HG02884 (cell line): Measurements from ENCODE around the gene TMEM187.

ENCODE experiments used
- ATAC-seq: cut with Tn5 transposase; IDR thresholded peaks from one replicate; pipeline ENCODE4 v1.9.1; 2021; ENCODE audit warnings: mild to moderate bottlenecking, moderate library complexity; ENCODE audit not compliant: unreplicated experiment

TMEM187 gene

DNA sequence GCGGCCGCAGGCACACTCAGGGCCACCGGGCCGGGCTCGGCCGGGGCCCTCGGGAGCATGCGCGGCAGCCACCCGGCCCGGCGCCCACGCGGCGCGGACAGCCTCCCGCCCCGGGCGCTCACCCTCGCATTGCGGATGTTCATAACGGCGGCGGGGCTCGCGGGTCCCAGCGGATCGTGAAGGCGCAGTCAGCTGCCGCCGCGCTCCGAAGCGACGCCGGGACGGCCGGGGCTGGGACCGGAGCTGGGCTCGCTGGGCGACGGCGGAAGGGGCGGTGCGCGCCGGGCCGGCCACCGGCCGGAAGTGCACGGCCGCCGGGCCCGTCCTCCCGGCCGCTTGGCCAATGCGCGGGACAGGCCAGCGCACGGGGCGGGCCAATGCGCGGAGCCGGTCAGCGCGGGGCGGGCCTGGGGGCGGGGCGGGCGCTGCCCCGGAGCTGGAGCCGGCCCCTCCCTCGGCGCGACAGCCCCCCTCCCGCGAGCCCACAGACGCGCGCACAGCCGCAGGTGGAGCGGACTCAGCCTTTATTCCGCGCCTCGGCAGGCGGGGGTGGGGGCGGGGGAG is 37.7 kb upstream of the TMEM187 start, which contains the start of gene NAA10:
TSS of gene NAA10 (minus strand) at position 276 of the 564 bp plus-strand sequence. CDS start at position 143, 133 bp downstream.
- peak; percentile 89 for ATAC-seq

- no peak for ATAC-seq
Measured at GRCh38 chrX:153935326-153935851, 37.2 kb upstream of the TMEM187 start.

DNA sequence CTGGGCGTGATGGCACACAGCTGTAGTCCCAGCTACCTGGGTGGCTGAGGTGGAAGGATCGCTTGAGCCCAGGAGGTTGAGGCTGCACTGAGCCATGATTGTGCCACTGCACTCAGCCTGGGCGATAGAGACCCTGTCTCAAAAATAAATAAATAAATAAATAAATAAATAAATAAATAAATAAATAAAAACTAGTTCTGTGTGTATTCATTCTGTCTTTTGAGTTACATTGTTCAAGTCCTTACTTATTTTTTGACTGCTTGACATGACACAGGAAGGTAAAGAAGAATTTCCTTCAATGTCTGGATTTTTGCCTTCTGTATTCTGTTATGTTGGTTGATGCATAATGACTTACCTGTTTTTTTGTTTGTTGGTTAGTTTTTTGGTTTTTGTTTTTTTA is 35.5 kb upstream of the TMEM187 start:
- ATAC-seq, result no peak

DNA sequence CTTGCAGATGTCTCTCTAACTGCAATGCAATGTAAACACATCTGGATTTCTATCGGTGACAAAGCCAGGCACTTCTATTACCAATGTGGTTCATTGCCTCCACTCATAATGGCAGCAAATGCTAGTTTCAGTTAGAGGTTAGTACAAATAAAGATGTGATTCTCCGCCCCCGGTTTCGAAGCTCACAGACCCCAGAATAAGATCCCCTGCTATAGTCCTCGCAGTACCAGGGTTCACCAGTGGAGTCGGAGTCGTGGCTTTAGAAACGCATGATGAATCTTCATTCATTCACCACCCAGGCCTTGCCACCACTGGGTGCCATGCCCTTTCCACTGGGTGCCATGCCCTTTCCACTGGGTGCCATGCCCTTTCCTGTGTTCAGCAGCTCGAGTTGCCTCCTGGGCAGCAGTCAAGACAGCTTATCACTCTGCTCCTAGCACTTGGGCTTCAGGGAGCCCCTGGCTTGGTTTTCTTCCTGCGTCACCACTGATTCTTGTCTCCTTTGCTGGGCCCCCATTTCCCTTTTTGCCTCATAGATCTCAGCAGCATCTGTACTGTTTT is 34.2 kb upstream of the TMEM187 start:
- no peak for ATAC-seq

GRCh38 chrX:153939573-153939972 is 33.0 kb upstream of the TMEM187 start:
- ATAC-seq, result no peak

- ATAC-seq, result no peak
Measured at GRCh38 chrX:153941336-153942252, 31.0 kb upstream of the TMEM187 start.

- ATAC-seq, result no peak
Measured at GRCh38 chrX:153944140-153944799, 28.3 kb upstream of the TMEM187 start, which contains the start of gene RENBP. TSS of gene RENBP (minus strand) at chrX:153944643. CDS start at chrX:153944610, 33 bp downstream.

DNA sequence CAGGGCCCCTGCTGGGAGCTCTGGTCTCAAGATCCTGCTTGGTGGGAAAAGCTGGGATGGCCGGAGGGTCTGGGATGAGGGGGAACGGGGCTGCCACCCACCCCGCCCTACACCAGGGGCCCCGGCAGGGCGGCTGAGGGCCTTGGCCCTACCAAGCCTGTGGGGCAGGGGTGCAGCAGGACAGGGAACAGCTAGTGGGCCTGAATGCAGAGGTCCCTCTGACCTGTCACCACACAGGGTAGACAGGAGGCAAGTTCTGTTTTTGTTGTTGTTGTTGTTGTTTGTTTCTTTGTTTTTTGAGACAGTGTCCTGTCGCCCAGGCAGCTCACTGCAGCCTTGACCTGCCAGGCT is 27.8 kb upstream of the TMEM187 start:
- ATAC-seq, result no peak

DNA sequence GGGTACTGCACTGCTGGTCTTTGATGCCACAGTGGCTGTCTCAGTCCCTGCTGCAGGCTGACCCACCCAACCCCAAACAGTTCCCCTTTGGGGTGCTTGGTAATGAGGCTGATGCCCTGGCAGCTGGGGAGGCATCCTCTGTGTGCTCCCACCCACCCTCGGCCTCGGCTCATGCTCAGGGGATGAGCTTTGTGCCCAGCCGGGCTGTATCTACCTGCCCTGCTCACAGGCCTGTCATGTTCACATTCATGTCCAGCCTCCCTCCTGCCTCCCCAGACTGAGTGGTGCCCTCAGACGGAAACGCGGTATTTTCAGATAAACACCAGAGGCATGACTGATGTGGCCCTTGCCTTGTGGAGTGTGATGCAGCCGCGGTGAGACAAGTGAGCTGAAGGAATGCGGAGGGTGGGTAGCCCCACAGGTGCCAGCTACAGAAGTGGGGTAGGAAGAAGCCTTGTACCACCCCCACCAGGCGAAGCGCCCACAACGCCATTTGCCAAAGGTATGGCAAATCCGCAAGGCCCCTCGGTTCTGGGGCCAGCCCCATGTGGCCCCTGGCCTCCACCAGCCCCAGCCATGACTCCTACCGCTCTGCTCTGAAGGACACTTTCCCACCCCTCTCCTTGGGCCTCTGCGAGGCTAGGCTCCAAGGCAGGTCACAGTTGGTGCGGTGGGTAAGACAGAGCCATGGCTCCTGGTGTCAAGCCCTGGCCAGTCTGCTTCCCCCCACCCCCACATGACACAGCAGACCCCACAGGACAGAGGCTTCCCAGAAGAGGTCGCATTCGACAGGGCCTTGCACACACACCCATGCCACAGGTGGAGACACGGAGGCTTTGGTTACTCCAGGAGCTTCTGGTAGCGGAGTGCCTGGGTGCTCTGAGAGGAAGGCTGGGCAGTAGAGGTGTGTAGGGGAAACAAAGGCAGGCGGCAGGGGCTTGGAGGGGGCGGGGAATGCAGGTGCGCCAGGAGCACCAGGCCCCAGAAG is 26.3 kb upstream of the TMEM187 start:
- ATAC-seq, result no peak

DNA sequence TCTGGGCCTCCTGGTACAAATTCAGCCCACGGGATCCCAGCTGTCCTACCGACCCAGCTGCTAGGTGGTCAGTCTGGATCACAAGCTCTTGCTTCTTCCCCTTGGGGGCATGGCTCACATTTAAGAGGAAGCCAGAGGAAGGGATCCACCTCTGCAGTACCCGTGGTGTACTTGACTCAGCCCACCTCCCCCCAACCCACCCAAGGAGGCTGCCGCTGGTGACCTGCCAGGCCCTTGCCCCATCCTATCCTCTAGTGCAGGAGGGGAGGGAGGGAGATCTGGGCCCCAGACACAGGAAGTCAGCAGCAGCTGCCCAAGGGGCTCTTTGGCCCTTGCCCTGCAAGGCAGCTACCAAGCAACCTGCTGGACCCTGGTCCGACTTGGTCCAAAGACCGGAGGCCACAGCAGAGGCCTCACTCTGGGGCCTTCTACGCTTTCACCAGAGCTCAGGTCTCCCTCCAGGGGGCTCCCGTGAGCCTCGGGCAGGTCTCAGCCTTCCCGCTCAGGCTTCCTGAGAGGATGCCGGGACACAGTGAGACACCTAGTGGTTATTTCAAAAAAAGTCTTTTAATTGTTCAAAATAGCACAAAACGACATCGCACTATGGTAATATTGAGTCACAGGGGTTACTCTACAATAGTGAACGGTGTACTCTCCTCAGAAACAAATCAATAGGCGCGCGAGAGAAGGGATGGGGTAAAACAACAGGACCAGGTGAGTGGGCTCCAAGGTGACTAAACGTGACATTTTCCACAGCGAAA is 25.4 kb upstream of the TMEM187 start:
- no peak for ATAC-seq

DNA sequence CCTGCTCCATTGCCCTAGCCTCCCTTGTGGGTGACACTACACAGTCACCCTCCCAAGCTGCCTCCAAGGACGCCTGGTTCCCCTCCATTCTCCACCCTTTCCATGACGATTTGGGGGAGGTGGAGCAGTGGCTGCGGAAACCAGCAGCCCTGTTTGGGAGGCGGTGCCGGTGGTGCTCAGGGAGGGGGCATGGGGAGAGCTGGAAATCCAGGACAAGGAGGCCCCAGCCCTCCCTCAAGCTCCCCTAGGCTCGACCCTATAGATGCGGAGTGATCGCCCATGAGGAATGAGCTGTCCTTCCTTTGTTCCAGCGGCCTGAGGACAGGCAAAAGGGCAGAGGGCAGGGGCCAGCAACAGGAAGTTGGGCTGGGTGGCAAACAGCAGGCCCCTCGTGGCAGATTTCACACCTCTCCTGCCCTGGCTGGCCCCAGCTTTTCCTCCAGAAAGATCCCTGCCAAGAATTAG is 24.5 kb upstream of the TMEM187 start:
- no peak for ATAC-seq

- no peak for ATAC-seq
Measured at GRCh38 chrX:153948847-153949805, 23.4 kb upstream of the TMEM187 start.

DNA sequence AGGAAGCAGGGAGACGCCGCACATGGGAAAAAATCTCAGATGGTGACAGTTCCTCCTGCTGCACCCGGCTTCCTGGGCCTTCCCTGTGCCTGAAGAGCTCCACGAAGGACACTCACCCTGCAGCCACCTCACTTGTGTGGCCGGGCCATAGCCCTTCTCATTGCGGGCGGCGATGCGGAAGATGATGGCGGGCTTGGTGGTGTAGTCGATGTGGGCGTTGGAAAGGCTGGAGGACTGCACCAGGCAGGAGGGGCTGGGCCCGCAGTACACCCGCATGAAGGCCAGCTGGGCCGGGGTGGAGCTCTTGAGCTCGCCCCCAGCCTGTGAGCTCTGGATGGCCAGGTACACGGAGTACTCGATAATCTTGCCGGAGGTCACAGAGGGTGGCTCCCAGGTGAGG is 22.4 kb upstream of the TMEM187 start:
- no peak for ATAC-seq

GRCh38 chrX:153951683-153952372 is 20.7 kb upstream of the TMEM187 start:
- ATAC-seq, result no peak

- ATAC-seq, result no peak
Measured at GRCh38 chrX:153952373-153953026, 20.1 kb upstream of the TMEM187 start.

DNA sequence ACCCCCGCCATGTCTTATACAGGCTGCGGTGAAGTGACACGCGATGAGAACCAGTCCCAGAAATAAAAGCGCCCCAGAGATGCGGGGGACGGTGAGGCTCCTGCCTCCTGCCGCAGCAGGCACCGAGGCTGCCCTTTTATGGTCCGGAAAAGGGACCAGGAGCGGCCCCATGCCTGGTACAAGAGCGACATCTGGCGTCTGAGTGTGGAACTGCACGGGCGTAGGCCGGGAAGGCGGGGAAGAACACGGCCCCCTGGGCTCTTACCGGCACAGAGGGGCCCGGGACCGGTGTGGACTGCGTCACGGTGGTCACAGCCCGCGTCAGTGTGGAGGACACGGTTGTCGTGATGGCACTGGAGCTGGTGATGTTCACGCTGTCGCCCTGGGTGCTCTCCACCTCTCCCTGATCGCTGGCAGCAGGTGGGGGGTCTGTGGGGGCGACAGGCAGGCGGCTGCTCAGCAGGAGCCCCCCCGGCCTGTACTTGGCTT is 19.2 kb upstream of the TMEM187 start:
- no peak for ATAC-seq
